Kidney (tissue), 14 donors: Measurements from ENCODE around the gene DGKG. TPM values are rescaled to one million over a fixed set of nuclear protein-coding genes. Genes with fewer than 3 reads are reported as not detected.

ENCODE experiments used
- DNase-seq, 5 donors: peaks; one replicate each; pipeline ENCODE4 v3.0.0-alpha.2; 2013 to 2020
- FAIRE-seq: peaks from 2 replicates; lab custom pipeline; 2012; peaks lifted over from hg19 to GRCh38; lab: Jason Lieb, UNC
- H3K27ac ChIP-seq, 2 donors: one replicate each; pipeline ENCODE4 v1.7.0; 2013; ENCODE audit warnings: low read depth in 2 of 2, low read length in 2 of 2, inconsistent platforms in 1 of 2
- H3K27me3 ChIP-seq: one replicate; pipeline ENCODE4 v1.7.1; 2013; ENCODE audit warnings: low read length, inconsistent platforms; ENCODE audit not compliant: control insufficient read depth, insufficient read depth
- H3K36me3 ChIP-seq, 3 donors: one replicate each; pipeline versions ENCODE4 v1.7.0 to v1.7.1; 2013; ENCODE audit warnings: low read length in 3 of 3, control low read depth in 1 of 3, inconsistent platforms in 1 of 3; ENCODE audit not compliant: insufficient read depth in 3 of 3, control insufficient read depth in 2 of 3
- H3K4me1 ChIP-seq, 3 donors: one replicate each; pipeline versions ENCODE4 v1.7.0 to v1.7.1; 2013; ENCODE audit warnings: low read length in 3 of 3, inconsistent platforms in 1 of 3, low read depth in 1 of 3; ENCODE audit not compliant: control insufficient read depth in 2 of 3, insufficient read depth in 2 of 3
- H3K4me3 ChIP-seq, 3 donors: one replicate each; pipeline versions ENCODE4 v1.7.0 to v1.8.1; 2013; ENCODE audit warnings: low read length in 3 of 3, control low read depth in 1 of 3, inconsistent platforms in 1 of 3
- H3K9ac ChIP-seq, 3 donors: one replicate each; pipeline versions ENCODE4 v1.7.0 to v1.7.1; 2013; ENCODE audit warnings: low read length in 3 of 3, control low read depth in 1 of 3, inconsistent platforms in 1 of 3
- H3K9me3 ChIP-seq, 3 donors: one replicate each; pipeline versions ENCODE4 v1.7.0 to v1.7.1; 2013; ENCODE audit warnings: low read length in 3 of 3, control low read depth in 1 of 3, inconsistent platforms in 1 of 3; ENCODE audit not compliant: control insufficient read depth in 2 of 3, insufficient read depth in 1 of 3
- intact Hi-C: fragments of 100-400 bp; cut with DNase I; formaldehyde crosslinking; loops from one replicate; pipeline ENCODE4 v1.11.1; 2022
- polyA plus RNA-seq: library from polyadenylated mRNA; stranded (reverse); fragments of 350-450 nt; fragmentation: Illumina TruSeq; extraction: RNeasy Lipid Tissue Mini Kit (QIAGEN cat#74804); gene quantifications from one replicate; pipeline ENCODE4 v1.2.3, GENCODE V29; 2014; ENCODE audit warnings: low read depth, low replicate concordance; ENCODE audit not compliant: insufficient read depth
- total RNA-seq: library from RNA; stranded (reverse); fragmentation: NEBNext Ultra II Directional; extraction: Animal tissue kit (Norgen Biotek cat#: 25700); gene quantifications from one replicate; pipeline ENCODE4 v1.2.1, GENCODE V29; 2021
- TF ChIP-seq, protein P1 (sequence below): IDR thresholded peaks from 3 replicates; pipeline ENCODE4 v1.5.1; 2012; ENCODE audit warnings: mild to moderate bottlenecking, moderate library complexity, borderline replicate concordance; ENCODE audit not compliant: insufficient read depth; ENCODE audit errors: extremely low read depth
- donor health status: control.
- donor health status: control.
- donor health status: control.
- donor health status: control.
- donor health status: control.
- donor health status: DM: yes; HTN: yes; CAD: no.
- donor health status: Normal renal cell carcinoma (clear cell type).

The DGKG gene
- total and polyA plus RNA-seq, 2 donors from 2014 or later = 0.95 to 11.4 TPM

DNA sequence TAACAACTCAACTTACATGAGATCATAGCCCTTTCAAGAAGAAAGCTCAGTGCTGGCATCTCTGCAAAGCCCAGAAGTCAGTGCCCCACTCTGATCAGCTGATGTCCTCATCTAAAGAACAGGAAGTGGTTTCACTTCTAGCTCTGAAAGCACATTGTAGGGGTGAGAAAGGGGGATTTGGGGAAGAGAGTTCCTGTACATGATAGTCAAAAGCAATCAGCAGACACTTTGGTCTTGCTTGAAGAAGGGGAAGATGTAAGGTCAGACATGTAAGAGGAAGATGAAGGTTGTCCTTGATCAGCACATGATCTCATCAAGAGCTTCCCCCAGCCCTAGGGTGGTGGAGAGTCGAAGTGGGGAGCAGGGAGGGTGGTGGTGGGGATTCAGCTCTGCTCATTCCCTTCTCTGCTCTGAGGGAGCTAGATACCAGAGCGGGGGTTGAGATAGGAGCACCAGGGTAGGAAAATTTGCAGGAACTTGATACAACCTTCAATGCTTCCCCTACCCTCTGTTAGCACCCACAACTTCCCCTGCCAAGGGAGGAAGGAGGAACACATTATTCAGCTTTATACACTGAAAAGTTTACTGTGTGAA lies 176.7 kb downstream of the DGKG start:
- H3K36me3 ChIP-seq = no peaks in the 10 kb centered on the region
- intact Hi-C loops = no loop called here
- H3K4me3 ChIP-seq = no peak overlapping the region
- no peak for DNase-seq
- TF ChIP-seq, protein P1, sequence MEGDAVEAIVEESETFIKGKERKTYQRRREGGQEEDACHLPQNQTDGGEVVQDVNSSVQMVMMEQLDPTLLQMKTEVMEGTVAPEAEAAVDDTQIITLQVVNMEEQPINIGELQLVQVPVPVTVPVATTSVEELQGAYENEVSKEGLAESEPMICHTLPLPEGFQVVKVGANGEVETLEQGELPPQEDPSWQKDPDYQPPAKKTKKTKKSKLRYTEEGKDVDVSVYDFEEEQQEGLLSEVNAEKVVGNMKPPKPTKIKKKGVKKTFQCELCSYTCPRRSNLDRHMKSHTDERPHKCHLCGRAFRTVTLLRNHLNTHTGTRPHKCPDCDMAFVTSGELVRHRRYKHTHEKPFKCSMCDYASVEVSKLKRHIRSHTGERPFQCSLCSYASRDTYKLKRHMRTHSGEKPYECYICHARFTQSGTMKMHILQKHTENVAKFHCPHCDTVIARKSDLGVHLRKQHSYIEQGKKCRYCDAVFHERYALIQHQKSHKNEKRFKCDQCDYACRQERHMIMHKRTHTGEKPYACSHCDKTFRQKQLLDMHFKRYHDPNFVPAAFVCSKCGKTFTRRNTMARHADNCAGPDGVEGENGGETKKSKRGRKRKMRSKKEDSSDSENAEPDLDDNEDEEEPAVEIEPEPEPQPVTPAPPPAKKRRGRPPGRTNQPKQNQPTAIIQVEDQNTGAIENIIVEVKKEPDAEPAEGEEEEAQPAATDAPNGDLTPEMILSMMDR = no peak
- FAIRE-seq = no peak
- H3K9ac ChIP-seq = no peak overlapping the region
- no peaks in the 10 kb centered on the region for H3K27me3 ChIP-seq
- H3K27ac ChIP-seq = no peak overlapping the region
- no peaks in the 10 kb centered on the region for H3K9me3 ChIP-seq
- H3K4me1 ChIP-seq = peaks cover 0 to 12% (median 0%) of the 10 kb centered on the region in 3 donors

DNA sequence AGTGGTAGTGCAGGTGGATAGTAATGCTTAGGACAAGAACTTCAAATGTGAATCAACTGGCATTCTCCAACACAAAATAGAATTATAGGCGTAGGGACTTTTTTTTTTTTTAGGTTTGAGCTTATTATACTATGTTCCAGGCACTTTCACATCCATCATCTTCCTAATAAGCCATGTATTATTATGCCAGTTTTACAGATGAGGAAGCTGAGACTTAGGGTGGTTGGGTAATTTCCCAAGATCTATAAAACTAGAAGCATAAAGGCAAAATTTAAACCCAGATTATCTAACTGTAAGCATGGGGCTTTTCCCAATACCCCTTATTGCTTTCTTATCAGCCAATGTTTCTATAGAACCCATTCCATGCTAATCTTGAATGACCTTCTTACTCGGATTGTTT lies 178.0 kb downstream of the DGKG start:
- H3K9ac ChIP-seq = no peak overlapping the region
- TF ChIP-seq, protein P1 = no peak
- intact Hi-C loops = no loop called here
- H3K36me3 ChIP-seq = no peaks in the 10 kb centered on the region
- H3K4me3 ChIP-seq = no peak overlapping the region
- H3K27me3 ChIP-seq = no peaks in the 10 kb centered on the region
- FAIRE-seq (no peak), DNase-seq (no peak)
- H3K9me3 ChIP-seq = no peaks in the 10 kb centered on the region
- H3K4me1 ChIP-seq = peaks cover 0 to 12% (median 0%) of the 10 kb centered on the region in 3 donors
- H3K27ac ChIP-seq = no peak overlapping the region

DNA sequence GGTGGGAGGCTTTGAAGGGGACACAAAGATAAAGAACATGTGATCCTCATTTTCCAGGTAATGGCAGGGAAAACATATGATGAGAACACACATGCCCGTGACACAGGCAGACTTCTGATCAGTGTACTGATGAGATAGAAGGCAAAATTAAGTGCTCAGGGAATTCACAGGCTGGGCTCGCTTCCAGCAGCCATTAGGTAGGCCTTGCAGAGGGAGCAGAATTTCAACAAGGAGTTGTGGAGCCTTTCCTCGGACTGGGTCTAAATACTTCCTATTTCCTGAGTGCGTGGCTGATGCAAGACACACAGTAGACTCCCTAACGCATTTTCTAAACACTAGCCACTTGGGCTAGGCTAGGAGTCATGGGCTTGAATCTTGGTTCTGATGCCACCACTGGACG lies 179.2 kb downstream of the DGKG start:
- intact Hi-C loops = no loop called here
- FAIRE-seq (no peak), DNase-seq (no peak)
- Histone ChIP-seq H3K27me3 (no peaks in the 10 kb centered on the region), H3K9ac (no peak overlapping the region), H3K36me3 (no peaks in the 10 kb centered on the region), H3K4me1 (peaks cover 0 to 12% (median 4%) of the 10 kb centered on the region in 3 donors), H3K27ac (no peak overlapping the region), H3K9me3 (no peaks in the 10 kb centered on the region), H3K4me3 (no peak overlapping the region)
- TF ChIP-seq, protein P1 = no peak

GRCh38 chr3:186181901-186182300 lies 180.1 kb downstream of the DGKG start:
- intact Hi-C loops = no loop called here
- Histone ChIP-seq H3K9ac (no peak overlapping the region), H3K36me3 (no peaks in the 10 kb centered on the region), H3K4me3 (no peak overlapping the region), H3K27ac (no peak overlapping the region), H3K9me3 (no peaks in the 10 kb centered on the region), H3K27me3 (no peaks in the 10 kb centered on the region), H3K4me1 (peaks cover 0 to 16% (median 5%) of the 10 kb centered on the region in 3 donors)
- peak in 1 of 5 donors; percentile 13 for DNase-seq
- FAIRE-seq = no peak
- TF ChIP-seq, protein P1 = no peak
